Neural cell (in vitro differentiated cells): ENCODE measurements around the gene ARL15. TPM values are rescaled to one million over a fixed set of nuclear protein-coding genes. Genes with fewer than 3 reads are reported as not detected.

Experiments
- H2AFZ ChIP-seq: fragments of 200-600, 300-800 bp; sonication (generic), shearing (Covaris generic); 2 replicates; pipeline ENCODE4 v1.6.0; 2014; ENCODE audit warnings: low read depth, mild to moderate bottlenecking, antibody characterized with exemption, low read length, moderate library complexity
- H3F3A ChIP-seq: fragments of 200-600 bp; shearing (Covaris generic); 2 replicates; pipeline ENCODE4 v1.6.1; 2016; ENCODE audit warnings: mild to moderate bottlenecking, moderate library complexity, mixed read lengths, antibody characterized with exemption, low read length; ENCODE audit not compliant: insufficient read depth, poor library complexity, severe bottlenecking
- H3K27ac ChIP-seq: fragments of 200-600, 300-800 bp; sonication (generic), shearing (Covaris generic); 2 replicates; pipeline ENCODE4 v1.5.1; 2014; ENCODE audit warnings: mild to moderate bottlenecking, low read length, moderate library complexity
- H3K27me3 ChIP-seq: fragments of 300-800, 200-600 bp; sonication (generic), shearing (Covaris generic); 2 replicates; pipeline ENCODE4 v1.6.0; 2014; ENCODE audit warnings: mild to moderate bottlenecking, low read depth, low read length, moderate library complexity; ENCODE audit not compliant: insufficient read depth
- H3K36me3 ChIP-seq: fragments of 300-800, 200-600 bp; sonication (generic), shearing (Covaris generic); 2 replicates; pipeline ENCODE4 v1.5.1; 2014; ENCODE audit warnings: mild to moderate bottlenecking, antibody characterized with exemption, low read length, moderate library complexity; ENCODE audit not compliant: insufficient read depth
- H3K4me2 ChIP-seq: fragments of 300-800, 200-600 bp; sonication (generic), shearing (Covaris generic); 2 replicates; pipeline ENCODE4 v1.6.0; 2014; ENCODE audit warnings: mild to moderate bottlenecking, low read length
- H3K4me3 ChIP-seq: fragments of 300-800, 200-600 bp; sonication (generic), shearing (Covaris generic); 2 replicates; pipeline ENCODE4 v1.5.1; 2014; ENCODE audit warnings: mild to moderate bottlenecking, low read length, moderate library complexity
- H3K79me2 ChIP-seq: fragments of 200-600 bp; shearing (Covaris generic); replicated peaks from 2 replicates; pipeline ENCODE4 v1.6.0; 2014; ENCODE audit warnings: mild to moderate bottlenecking, low read length, moderate library complexity; ENCODE audit not compliant: insufficient read depth
- H3K9ac ChIP-seq: fragments of 300-800, 200-600 bp; sonication (generic), shearing (Covaris generic); 2 replicates; pipeline ENCODE4 v1.6.1; 2016; ENCODE audit warnings: mild to moderate bottlenecking, low read length, mixed read lengths
- H3K9me2 ChIP-seq: fragments of 200-600 bp; shearing (Covaris generic); 2 replicates; pipeline ENCODE4 v1.6.1; 2016; ENCODE audit warnings: mild to moderate bottlenecking, low read length, mixed read lengths; ENCODE audit not compliant: insufficient read depth
- H3K9me3 ChIP-seq: fragments of 200-600, 300-800 bp; sonication (generic), shearing (Covaris generic); 2 replicates; pipeline ENCODE4 v1.6.1; 2016; ENCODE audit warnings: mild to moderate bottlenecking, mixed run types, low read length, moderate library complexity, mixed read lengths
- H4K20me1 ChIP-seq: fragments of 200-600 bp; shearing (Covaris generic); 2 replicates; pipeline ENCODE4 v1.6.1; 2016; ENCODE audit warnings: mild to moderate bottlenecking, mixed run types; ENCODE audit not compliant: insufficient read depth
- EP300 ChIP-seq: fragments of 450-650 bp; conservative IDR thresholded peaks from 2 replicates; pipeline ENCODE4 v1.6.1; 2014; ENCODE audit warnings: antibody characterized with exemption, mild to moderate bottlenecking, moderate library complexity; ENCODE audit not compliant: poor library complexity, severe bottlenecking
- EZH2 ChIP-seq: fragments of 200-600, 300-800 bp; shearing (Covaris generic), sonication (generic); IDR thresholded peaks from 2 replicates; pipeline ENCODE4 v1.6.1; 2014; ENCODE audit warnings: antibody characterized with exemption, low read length, borderline replicate concordance, mild to moderate bottlenecking; ENCODE audit not compliant: insufficient read depth, poor library complexity, severe bottlenecking
- MXI1 ChIP-seq: fragments of 450-650 bp; conservative IDR thresholded peaks from 2 replicates; pipeline ENCODE4 v1.6.1; 2014; ENCODE audit warnings: antibody characterized with exemption, mild to moderate bottlenecking; ENCODE audit not compliant: poor library complexity, severe bottlenecking
- POLR2AphosphoS5 ChIP-seq: IDR thresholded peaks from 2 replicates; pipeline ENCODE4 v1.6.1; 2012
- RAD21 ChIP-seq: fragments of 450-650 bp; conservative IDR thresholded peaks from 2 replicates; pipeline ENCODE4 v1.6.1; 2014; ENCODE audit warnings: antibody characterized with exemption, mild to moderate bottlenecking, moderate library complexity
- SMC3 ChIP-seq: fragments of 450-650 bp; conservative IDR thresholded peaks from 2 replicates; pipeline ENCODE4 v1.6.1; 2014; ENCODE audit warnings: antibody characterized with exemption, mild to moderate bottlenecking, moderate library complexity; ENCODE audit not compliant: poor library complexity
- TAF1 ChIP-seq: IDR thresholded peaks from 2 replicates; pipeline ENCODE4 v1.6.1; 2012; ENCODE audit warnings: low read depth
- polyA plus RNA-seq: library from polyadenylated mRNA; depleted of rRNA; stranded (reverse); fragments of >200 nt; gene quantifications from 2 replicates; pipeline ENCODE4 v1.2.3, GENCODE V29; 2014
- TF ChIP-seq, protein P1 (sequence below): IDR thresholded peaks from 2 replicates; pipeline ENCODE4 v1.6.1; 2012; ENCODE audit warnings: borderline replicate concordance
- TF ChIP-seq, protein P2 (sequence below): fragments of 450-650 bp; IDR thresholded peaks from 2 replicates; pipeline ENCODE4 v1.5.1; 2014; ENCODE audit warnings: antibody characterized with exemption, mild to moderate bottlenecking, moderate library complexity; ENCODE audit not compliant: poor library complexity, severe bottlenecking

ARL15 gene
- polyA plus RNA-seq, 1 donor from 2014 or later, result 51.9 TPM

DNA sequence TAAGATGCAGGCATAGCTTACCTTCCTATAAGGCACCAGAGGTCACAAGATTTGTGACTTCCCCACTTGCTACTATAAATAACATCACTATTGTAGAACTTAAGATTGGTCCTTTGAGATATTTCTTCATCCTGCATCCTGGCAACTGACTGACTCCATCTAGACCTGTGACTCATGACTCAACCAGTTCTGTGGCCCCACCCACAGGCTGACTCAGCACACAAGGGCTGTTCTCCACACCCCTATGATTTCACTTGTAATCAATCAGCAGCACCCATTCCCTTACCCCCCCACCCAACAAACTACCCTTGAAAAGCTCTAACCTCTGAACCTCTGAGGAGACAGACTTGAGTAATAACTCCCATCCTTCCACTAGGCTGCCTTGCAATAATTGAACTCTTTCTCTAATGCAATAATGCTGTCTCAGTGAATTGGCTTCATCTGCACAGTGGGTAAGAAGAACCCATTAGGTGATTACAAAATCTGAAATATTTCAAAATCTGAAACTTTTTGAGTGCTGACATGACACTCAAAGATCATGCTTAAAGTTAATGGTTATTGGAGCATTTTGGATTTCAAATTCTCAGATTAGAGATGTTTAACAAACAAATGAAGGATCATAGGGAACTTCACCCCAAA, 296.7 kb downstream of the ARL15 start:
- H3K9ac ChIP-seq, result no peak overlapping the region
- no peaks in the 10 kb centered on the region for H4K20me1 ChIP-seq
- H3K27me3 ChIP-seq, result no peaks in the 10 kb centered on the region
- H3K9me2 ChIP-seq, result no peaks in the 10 kb centered on the region
- no peaks in the 10 kb centered on the region for H3F3A ChIP-seq
- H3K27ac ChIP-seq, result no peak overlapping the region
- no peaks in the 10 kb centered on the region for H3K36me3 ChIP-seq
- no peak overlapping the region for H3K4me3 ChIP-seq
- no peaks in the 10 kb centered on the region for H3K79me2 ChIP-seq
- H2AFZ ChIP-seq, result no peak overlapping the region
- H3K4me2 ChIP-seq, result no peak overlapping the region
- TF ChIP-seq MXI1, result no peak
- TF ChIP-seq, protein P1, sequence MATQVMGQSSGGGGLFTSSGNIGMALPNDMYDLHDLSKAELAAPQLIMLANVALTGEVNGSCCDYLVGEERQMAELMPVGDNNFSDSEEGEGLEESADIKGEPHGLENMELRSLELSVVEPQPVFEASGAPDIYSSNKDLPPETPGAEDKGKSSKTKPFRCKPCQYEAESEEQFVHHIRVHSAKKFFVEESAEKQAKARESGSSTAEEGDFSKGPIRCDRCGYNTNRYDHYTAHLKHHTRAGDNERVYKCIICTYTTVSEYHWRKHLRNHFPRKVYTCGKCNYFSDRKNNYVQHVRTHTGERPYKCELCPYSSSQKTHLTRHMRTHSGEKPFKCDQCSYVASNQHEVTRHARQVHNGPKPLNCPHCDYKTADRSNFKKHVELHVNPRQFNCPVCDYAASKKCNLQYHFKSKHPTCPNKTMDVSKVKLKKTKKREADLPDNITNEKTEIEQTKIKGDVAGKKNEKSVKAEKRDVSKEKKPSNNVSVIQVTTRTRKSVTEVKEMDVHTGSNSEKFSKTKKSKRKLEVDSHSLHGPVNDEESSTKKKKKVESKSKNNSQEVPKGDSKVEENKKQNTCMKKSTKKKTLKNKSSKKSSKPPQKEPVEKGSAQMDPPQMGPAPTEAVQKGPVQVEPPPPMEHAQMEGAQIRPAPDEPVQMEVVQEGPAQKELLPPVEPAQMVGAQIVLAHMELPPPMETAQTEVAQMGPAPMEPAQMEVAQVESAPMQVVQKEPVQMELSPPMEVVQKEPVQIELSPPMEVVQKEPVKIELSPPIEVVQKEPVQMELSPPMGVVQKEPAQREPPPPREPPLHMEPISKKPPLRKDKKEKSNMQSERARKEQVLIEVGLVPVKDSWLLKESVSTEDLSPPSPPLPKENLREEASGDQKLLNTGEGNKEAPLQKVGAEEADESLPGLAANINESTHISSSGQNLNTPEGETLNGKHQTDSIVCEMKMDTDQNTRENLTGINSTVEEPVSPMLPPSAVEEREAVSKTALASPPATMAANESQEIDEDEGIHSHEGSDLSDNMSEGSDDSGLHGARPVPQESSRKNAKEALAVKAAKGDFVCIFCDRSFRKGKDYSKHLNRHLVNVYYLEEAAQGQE, result no peak
- no peak for TF ChIP-seq EZH2
- TF ChIP-seq POLR2AphosphoS5, result no peak
- no peak for TF ChIP-seq TAF1
- TF ChIP-seq, protein P2, sequence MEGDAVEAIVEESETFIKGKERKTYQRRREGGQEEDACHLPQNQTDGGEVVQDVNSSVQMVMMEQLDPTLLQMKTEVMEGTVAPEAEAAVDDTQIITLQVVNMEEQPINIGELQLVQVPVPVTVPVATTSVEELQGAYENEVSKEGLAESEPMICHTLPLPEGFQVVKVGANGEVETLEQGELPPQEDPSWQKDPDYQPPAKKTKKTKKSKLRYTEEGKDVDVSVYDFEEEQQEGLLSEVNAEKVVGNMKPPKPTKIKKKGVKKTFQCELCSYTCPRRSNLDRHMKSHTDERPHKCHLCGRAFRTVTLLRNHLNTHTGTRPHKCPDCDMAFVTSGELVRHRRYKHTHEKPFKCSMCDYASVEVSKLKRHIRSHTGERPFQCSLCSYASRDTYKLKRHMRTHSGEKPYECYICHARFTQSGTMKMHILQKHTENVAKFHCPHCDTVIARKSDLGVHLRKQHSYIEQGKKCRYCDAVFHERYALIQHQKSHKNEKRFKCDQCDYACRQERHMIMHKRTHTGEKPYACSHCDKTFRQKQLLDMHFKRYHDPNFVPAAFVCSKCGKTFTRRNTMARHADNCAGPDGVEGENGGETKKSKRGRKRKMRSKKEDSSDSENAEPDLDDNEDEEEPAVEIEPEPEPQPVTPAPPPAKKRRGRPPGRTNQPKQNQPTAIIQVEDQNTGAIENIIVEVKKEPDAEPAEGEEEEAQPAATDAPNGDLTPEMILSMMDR, result no peak
- TF ChIP-seq SMC3, result no peak
- TF ChIP-seq EP300, result no peak
- no peak for TF ChIP-seq RAD21
- no peaks in the 10 kb centered on the region for H3K9me3 ChIP-seq

DNA sequence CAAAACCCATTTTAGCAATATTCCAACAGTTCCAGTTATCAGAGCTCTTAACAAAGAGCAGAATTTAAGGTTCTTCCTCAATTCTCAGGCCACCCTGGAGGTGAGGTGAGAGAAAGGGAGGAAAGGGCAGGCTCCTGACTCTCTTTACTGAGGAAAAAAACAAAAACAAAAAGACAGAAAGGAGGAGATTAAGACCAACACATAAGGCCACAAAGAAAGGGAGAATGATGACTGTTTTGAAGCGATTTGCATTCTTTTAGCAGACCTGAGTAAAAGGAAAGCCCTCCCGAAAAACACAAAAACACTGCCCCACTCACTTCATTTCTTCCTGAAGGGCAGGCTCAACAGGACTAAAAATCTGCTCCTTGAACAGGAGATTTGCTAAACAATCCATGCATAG, 300.5 kb downstream of the ARL15 start:
- no peaks in the 10 kb centered on the region for H3K36me3 ChIP-seq
- no peak overlapping the region for H2AFZ ChIP-seq
- H3K27me3 ChIP-seq, result no peaks in the 10 kb centered on the region
- H3K9ac ChIP-seq, result no peak overlapping the region
- TF ChIP-seq POLR2AphosphoS5, result no peak
- TF ChIP-seq, protein P2, result no peak
- TF ChIP-seq TAF1, result no peak
- TF ChIP-seq, protein P1, result no peak
- TF ChIP-seq EZH2, result no peak
- no peak for TF ChIP-seq MXI1
- TF ChIP-seq EP300, result no peak
- TF ChIP-seq RAD21, result no peak
- TF ChIP-seq SMC3, result no peak
- H3K4me3 ChIP-seq, result no peak overlapping the region
- no peaks in the 10 kb centered on the region for H3K79me2 ChIP-seq
- H3K4me2 ChIP-seq, result no peak overlapping the region
- H3K9me2 ChIP-seq, result no peaks in the 10 kb centered on the region
- H3F3A ChIP-seq, result no peaks in the 10 kb centered on the region
- H3K9me3 ChIP-seq, result no peaks in the 10 kb centered on the region
- H3K27ac ChIP-seq, result no peak overlapping the region
- no peaks in the 10 kb centered on the region for H4K20me1 ChIP-seq
